Measurements from ENCODE around the gene URM1.

URM1 gene

GRCh38 chr9:128385496-128386460, 14.6 kb downstream of the URM1 start:
- Histone ChIP-seq H3K4me1 (ENCODE audit: control insufficient read depth, insufficient read depth, low read length) (peaks cover 2% of the 10 kb centered on the region), H3K4me3 (ENCODE audit: low read length in 2 of 2) (no peak overlapping the region), H3K27ac (ENCODE audit: low read length) (no peak overlapping the region), H3K9me3 (ENCODE audit: control insufficient read depth in 2 of 2, low read length in 2 of 2) (no peaks in the 10 kb centered on the region), H3K36me3 (ENCODE audit: control insufficient read depth in 2 of 2, insufficient read depth in 2 of 2, low read length in 2 of 2) (peaks cover 37 to 51% of the 10 kb centered on the region in 2 donors), H3K9ac (ENCODE audit: low read length in 2 of 2) (no peak overlapping the region), H3K27me3 (ENCODE audit: control insufficient read depth in 1 of 2, insufficient read depth in 2 of 2, low read length in 2 of 2) (no peaks in the 10 kb centered on the region)

- peaks cover 30 to 46% of the 10 kb centered on the region in 2 donors for H3K36me3 ChIP-seq (ENCODE audit: control insufficient read depth in 2 of 2, insufficient read depth in 2 of 2, low read length in 2 of 2)
- no peak overlapping the region for H3K9ac ChIP-seq (ENCODE audit: low read length in 2 of 2)
- H3K4me1 ChIP-seq (ENCODE audit: control insufficient read depth, insufficient read depth, low read length): no peaks in the 10 kb centered on the region
- no peaks in the 10 kb centered on the region for H3K9me3 ChIP-seq (ENCODE audit: control insufficient read depth in 2 of 2, low read length in 2 of 2)
- H3K27me3 ChIP-seq (ENCODE audit: control insufficient read depth in 1 of 2, insufficient read depth in 2 of 2, low read length in 2 of 2): no peaks in the 10 kb centered on the region
- no peak overlapping the region for H3K4me3 ChIP-seq (ENCODE audit: low read length in 2 of 2)
- no peak overlapping the region for H3K27ac ChIP-seq (ENCODE audit: low read length)
These were observed 17.0 kb downstream of the URM1 start for GRCh38 chr9:128388150-128388549.

- no peak overlapping the region for H3K9ac ChIP-seq (ENCODE audit: low read length in 2 of 2)
- no peaks in the 10 kb centered on the region for H3K4me1 ChIP-seq (ENCODE audit: control insufficient read depth, insufficient read depth, low read length)
- H3K27me3 ChIP-seq (ENCODE audit: control insufficient read depth in 1 of 2, insufficient read depth in 2 of 2, low read length in 2 of 2): peaks cover under 1 to 3% of the 10 kb centered on the region in 2 donors
- peaks cover 28 to 35% of the 10 kb centered on the region in 2 donors for H3K36me3 ChIP-seq (ENCODE audit: control insufficient read depth in 2 of 2, insufficient read depth in 2 of 2, low read length in 2 of 2)
- H3K9me3 ChIP-seq (ENCODE audit: control insufficient read depth in 2 of 2, low read length in 2 of 2): no peaks in the 10 kb centered on the region
- no peak overlapping the region for H3K4me3 ChIP-seq (ENCODE audit: low read length in 2 of 2)
- no peak overlapping the region for H3K27ac ChIP-seq (ENCODE audit: low read length)
These were observed 18.4 kb downstream of the URM1 start for GRCh38 chr9:128389395-128390149.

GRCh38 chr9:128390150-128390812, 19.1 kb downstream of the URM1 start:
- no peaks in the 10 kb centered on the region for H3K4me1 ChIP-seq (ENCODE audit: control insufficient read depth, insufficient read depth, low read length)
- H3K9me3 ChIP-seq (ENCODE audit: control insufficient read depth in 2 of 2, low read length in 2 of 2): no peaks in the 10 kb centered on the region
- no peak overlapping the region for H3K9ac ChIP-seq (ENCODE audit: low read length in 2 of 2)
- H3K27me3 ChIP-seq (ENCODE audit: control insufficient read depth in 1 of 2, insufficient read depth in 2 of 2, low read length in 2 of 2): peaks cover 5 to 8% of the 10 kb centered on the region in 2 donors
- H3K27ac ChIP-seq (ENCODE audit: low read length): no peak overlapping the region
- peaks cover 25 to 30% of the 10 kb centered on the region in 2 donors for H3K36me3 ChIP-seq (ENCODE audit: control insufficient read depth in 2 of 2, insufficient read depth in 2 of 2, low read length in 2 of 2)
- no peak overlapping the region for H3K4me3 ChIP-seq (ENCODE audit: low read length in 2 of 2)

- peaks cover 25 to 30% of the 10 kb centered on the region in 2 donors for H3K36me3 ChIP-seq (ENCODE audit: control insufficient read depth in 2 of 2, insufficient read depth in 2 of 2, low read length in 2 of 2)
- peaks cover 5 to 9% of the 10 kb centered on the region in 2 donors for H3K27me3 ChIP-seq (ENCODE audit: control insufficient read depth in 1 of 2, insufficient read depth in 2 of 2, low read length in 2 of 2)
- no peak overlapping the region for H3K9ac ChIP-seq (ENCODE audit: low read length in 2 of 2)
- H3K4me3 ChIP-seq (ENCODE audit: low read length in 2 of 2): no peak overlapping the region
- no peak overlapping the region for H3K27ac ChIP-seq (ENCODE audit: low read length)
- no peaks in the 10 kb centered on the region for H3K9me3 ChIP-seq (ENCODE audit: control insufficient read depth in 2 of 2, low read length in 2 of 2)
- H3K4me1 ChIP-seq (ENCODE audit: control insufficient read depth, insufficient read depth, low read length): no peaks in the 10 kb centered on the region
These were observed 19.9 kb downstream of the URM1 start for GRCh38 chr9:128390813-128391711.

GRCh38 chr9:128391956-128392301, 20.8 kb downstream of the URM1 start:
- peaks cover 7 to 10% of the 10 kb centered on the region in 2 donors for H3K27me3 ChIP-seq (ENCODE audit: control insufficient read depth in 1 of 2, insufficient read depth in 2 of 2, low read length in 2 of 2)
- H3K4me3 ChIP-seq (ENCODE audit: low read length in 2 of 2): no peak overlapping the region
- H3K27ac ChIP-seq (ENCODE audit: low read length): no peak overlapping the region
- H3K36me3 ChIP-seq (ENCODE audit: control insufficient read depth in 2 of 2, insufficient read depth in 2 of 2, low read length in 2 of 2): peaks cover 21 to 26% of the 10 kb centered on the region in 2 donors
- no peaks in the 10 kb centered on the region for H3K9me3 ChIP-seq (ENCODE audit: control insufficient read depth in 2 of 2, low read length in 2 of 2)
- peaks cover 3% of the 10 kb centered on the region for H3K4me1 ChIP-seq (ENCODE audit: control insufficient read depth, insufficient read depth, low read length)
- no peak overlapping the region for H3K9ac ChIP-seq (ENCODE audit: low read length in 2 of 2)

- H3K9ac ChIP-seq (ENCODE audit: low read length in 2 of 2): no peak overlapping the region
- no peaks in the 10 kb centered on the region for H3K9me3 ChIP-seq (ENCODE audit: control insufficient read depth in 2 of 2, low read length in 2 of 2)
- no peak overlapping the region for H3K4me3 ChIP-seq (ENCODE audit: low read length in 2 of 2)
- peaks cover 8% of the 10 kb centered on the region for H3K4me1 ChIP-seq (ENCODE audit: control insufficient read depth, insufficient read depth, low read length)
- H3K27ac ChIP-seq (ENCODE audit: low read length): no peak overlapping the region
- H3K27me3 ChIP-seq (ENCODE audit: control insufficient read depth in 1 of 2, insufficient read depth in 2 of 2, low read length in 2 of 2): peaks cover 12% of the 10 kb centered on the region in 2 donors
- H3K36me3 ChIP-seq (ENCODE audit: control insufficient read depth in 2 of 2, insufficient read depth in 2 of 2, low read length in 2 of 2): peaks cover 18 to 22% of the 10 kb centered on the region in 2 donors
These were observed 21.3 kb downstream of the URM1 start for GRCh38 chr9:128392302-128393144.

- Histone ChIP-seq H3K4me3 (ENCODE audit: low read length in 2 of 2) (no peak overlapping the region), H3K36me3 (ENCODE audit: control insufficient read depth in 2 of 2, insufficient read depth in 2 of 2, low read length in 2 of 2) (peaks cover 11 to 15% of the 10 kb centered on the region in 2 donors), H3K9ac (ENCODE audit: low read length in 2 of 2) (no peak overlapping the region), H3K4me1 (ENCODE audit: control insufficient read depth, insufficient read depth, low read length) (peaks cover 8% of the 10 kb centered on the region), H3K27me3 (ENCODE audit: control insufficient read depth in 1 of 2, insufficient read depth in 2 of 2, low read length in 2 of 2) (peaks cover 15 to 16% of the 10 kb centered on the region in 2 donors), H3K9me3 (ENCODE audit: control insufficient read depth in 2 of 2, low read length in 2 of 2) (no peaks in the 10 kb centered on the region), H3K27ac (ENCODE audit: low read length) (no peak overlapping the region)
These were observed 22.1 kb downstream of the URM1 start for GRCh38 chr9:128393145-128393775.

- peaks cover 5 to 8% of the 10 kb centered on the region in 2 donors for H3K36me3 ChIP-seq (ENCODE audit: control insufficient read depth in 2 of 2, insufficient read depth in 2 of 2, low read length in 2 of 2)
- peaks cover 8% of the 10 kb centered on the region for H3K4me1 ChIP-seq (ENCODE audit: control insufficient read depth, insufficient read depth, low read length)
- H3K27me3 ChIP-seq (ENCODE audit: control insufficient read depth in 1 of 2, insufficient read depth in 2 of 2, low read length in 2 of 2): peaks cover 15 to 16% of the 10 kb centered on the region in 2 donors
- H3K9me3 ChIP-seq (ENCODE audit: control insufficient read depth in 2 of 2, low read length in 2 of 2): no peaks in the 10 kb centered on the region
- H3K4me3 ChIP-seq (ENCODE audit: low read length in 2 of 2): no peak overlapping the region
- no peak overlapping the region for H3K27ac ChIP-seq (ENCODE audit: low read length)
- H3K9ac ChIP-seq (ENCODE audit: low read length in 2 of 2): no peak overlapping the region
These were observed 22.8 kb downstream of the URM1 start for GRCh38 chr9:128393970-128394369.
